ENCODE data around the gene MEOX1.
"Not testable (repeated sequence)": the region's sequence is repeated elsewhere in the genome, so short reads cannot be mapped to it uniquely, and the experiment has no call there.

Gene MEOX1

DNA sequence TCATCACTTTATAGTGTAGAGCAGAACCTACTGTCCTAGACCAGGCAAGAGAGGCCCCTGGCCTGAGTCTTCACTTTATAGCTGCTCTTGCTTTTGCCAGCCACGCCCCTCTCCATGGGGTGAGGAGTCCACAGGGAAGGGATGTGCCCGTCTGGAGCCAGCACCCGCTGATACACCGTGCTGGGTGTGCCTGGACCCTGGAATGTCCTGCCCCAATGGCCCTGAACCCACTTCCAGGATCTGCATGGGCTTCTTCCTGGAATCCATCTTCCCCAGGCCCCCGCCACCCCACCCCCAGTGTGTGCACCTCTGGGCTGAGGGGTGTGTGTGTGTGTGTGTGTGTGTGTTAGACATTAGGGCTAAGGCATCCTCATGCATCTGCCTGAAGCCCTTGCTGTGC lies 44.9 kb downstream of the MEOX1 start:
- no peak for DNase-seq (ENCODE audit: low spot score)

DNA sequence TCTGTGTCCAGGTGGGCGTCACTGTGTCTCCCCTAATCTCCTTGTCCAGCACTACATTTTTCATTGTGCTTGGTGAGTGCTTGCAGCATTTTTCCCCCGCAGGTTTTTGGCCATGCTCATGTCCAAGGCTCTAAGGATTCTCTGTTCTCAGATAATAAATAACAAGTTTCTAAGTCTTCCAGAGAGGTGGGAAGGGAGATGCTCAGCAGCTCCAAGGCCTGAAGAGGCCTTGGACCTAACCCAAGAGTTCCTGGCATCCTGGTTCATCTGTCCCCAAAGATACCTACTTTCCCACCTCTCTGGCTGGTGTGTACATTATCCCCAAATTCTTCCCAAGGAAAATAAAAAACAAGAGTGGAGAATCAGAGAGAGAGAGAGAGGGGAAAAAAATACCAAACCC lies 45.3 kb downstream of the MEOX1 start:
- no peak for DNase-seq (ENCODE audit: low spot score)

- DNase-seq (ENCODE audit: low spot score): no peak
Measured at GRCh38 chr17:43616029-43616351, 45.7 kb downstream of the MEOX1 start.

DNA sequence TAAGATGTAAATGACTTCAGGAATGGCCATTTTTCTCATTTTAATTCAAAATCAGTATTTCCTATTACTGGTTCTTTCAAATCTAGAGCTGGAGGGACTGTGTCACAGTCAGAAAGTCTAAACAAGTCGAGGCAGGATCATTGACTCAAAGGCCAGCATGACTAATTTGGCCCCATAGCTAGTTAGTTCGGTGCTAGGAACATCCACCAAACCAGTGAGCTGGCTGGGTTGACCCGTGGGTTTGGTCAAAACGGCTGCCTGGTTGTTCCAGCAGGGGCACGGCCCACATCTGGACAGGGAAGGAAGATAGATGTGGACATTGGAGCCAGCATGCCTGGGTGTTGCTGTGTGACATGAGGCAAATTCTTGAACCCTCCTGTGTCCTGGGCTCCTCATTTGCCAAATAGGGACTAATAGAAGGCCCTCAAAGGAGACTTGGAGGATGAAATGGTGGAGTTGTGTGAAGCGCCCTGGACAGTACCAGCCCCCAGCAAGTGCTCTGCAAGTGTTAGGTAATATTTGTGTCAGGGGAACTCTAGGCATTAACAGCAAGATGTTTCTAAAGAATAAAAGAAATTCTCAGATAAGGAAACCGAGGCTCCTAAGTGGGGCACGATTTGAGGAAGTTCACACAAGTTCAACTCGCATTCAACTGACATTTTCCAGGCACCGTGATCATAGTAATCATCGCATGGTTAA lies 46.2 kb downstream of the MEOX1 start:
- no peak for DNase-seq (ENCODE audit: low spot score)

GRCh38 chr17:43614561-43614960 lies 47.2 kb downstream of the MEOX1 start:
- DNase-seq (ENCODE audit: low spot score): no peak

DNA sequence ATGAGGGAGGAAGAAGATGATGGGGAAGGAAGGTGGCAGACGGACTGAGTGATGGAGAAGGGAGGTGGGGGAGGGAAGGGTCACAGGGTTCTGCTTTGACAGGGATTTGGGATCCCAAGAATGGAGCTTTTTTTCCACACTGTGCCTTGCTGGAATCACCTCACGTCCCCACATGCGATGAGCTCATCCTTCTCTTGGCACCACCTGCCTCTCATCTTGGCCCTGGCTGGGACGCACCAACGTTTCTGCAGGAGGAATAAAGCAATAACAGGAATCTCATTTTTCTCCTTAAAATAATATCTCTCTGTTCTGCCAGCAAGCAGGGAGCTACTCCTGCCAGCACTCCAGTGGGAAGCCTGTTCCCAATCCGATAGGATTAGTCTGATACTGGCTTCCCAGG lies 47.8 kb downstream of the MEOX1 start:
- DNase-seq (ENCODE audit: low spot score): no peak

DNA sequence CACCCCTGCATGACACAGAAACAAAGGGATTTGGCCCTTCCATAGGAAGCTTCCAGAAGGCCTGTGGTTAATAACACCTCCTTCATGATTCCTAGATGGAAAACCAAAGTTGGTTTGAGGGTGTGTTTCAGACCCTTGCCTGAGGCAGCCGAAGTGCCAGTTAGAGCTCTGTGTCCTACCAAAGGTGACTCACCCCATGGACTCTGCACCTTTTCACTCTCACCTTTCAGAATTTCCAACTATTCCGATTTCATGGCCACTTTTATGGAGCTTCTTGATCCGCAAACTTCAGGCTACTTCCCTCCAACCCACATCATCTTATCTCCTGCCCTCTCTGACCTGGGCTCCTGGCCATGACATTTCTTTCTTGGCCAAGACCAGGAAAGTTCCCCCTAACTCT lies 49.2 kb downstream of the MEOX1 start:
- no peak for DNase-seq (ENCODE audit: low spot score)

GRCh38 chr17:43611230-43611969 lies 50.3 kb downstream of the MEOX1 start:
- DNase-seq (ENCODE audit: low spot score): no peak

DNA sequence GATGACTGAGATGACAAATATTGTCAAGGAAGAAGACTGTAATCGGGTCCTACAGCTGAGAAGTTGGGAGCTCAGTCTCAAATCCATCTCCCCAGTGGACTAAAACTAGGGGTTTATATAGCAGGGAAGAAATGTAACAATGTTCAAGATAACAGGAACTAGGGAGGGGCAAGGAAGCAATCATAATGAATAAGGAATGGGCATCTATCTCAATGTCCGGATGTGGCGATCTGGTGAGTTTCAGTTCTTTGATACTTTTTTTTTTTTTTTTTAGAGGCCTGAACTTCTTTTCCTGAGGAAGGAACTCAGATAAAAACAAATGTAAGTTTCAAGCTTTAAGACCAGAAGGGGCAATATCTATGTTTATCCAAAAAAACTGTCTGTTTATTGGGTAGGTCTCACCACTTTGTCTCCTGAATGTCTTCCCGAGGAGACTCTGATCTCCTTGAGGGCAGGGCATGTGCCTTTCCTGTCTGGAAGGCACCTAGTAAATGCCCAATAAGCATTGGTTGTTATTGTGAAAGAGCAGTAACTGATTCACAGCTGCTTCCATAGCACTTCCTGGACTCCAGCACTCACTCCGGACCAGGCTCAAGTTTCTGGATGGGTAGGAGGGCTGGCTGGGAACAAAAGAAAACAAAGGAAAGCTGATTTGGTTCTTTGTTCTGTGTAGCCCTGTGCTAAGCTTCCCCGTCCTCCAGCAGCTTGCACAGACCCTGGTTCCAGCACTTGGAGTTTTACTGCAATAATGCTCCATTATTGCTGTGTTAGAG lies 51.9 kb downstream of the MEOX1 start:
- DNase-seq (ENCODE audit: low spot score): no peak

DNA sequence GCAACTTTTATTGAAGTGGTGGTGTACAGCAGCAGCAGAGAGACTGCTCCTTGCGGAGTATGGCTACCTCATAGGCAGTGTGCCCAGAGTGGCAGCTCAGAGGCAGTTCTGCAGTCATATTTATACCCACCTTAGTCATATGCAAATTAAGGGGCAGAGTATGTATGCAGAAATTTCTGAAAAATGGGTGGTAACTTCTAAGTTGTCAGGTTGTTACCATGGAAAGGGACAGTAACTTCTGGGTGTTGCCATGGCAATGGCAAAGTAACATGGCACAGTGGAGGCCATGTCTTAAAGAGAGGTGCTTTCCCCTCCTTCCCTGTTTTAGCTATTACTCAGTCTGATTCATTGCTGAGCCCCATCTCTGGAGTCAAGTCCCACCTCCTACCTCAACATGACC lies 53.4 kb downstream of the MEOX1 start:
- no peak for DNase-seq (ENCODE audit: low spot score)

GRCh38 chr17:43604549-43604948 lies 57.2 kb downstream of the MEOX1 start:
- DNase-seq (ENCODE audit: low spot score): no peak

DNA sequence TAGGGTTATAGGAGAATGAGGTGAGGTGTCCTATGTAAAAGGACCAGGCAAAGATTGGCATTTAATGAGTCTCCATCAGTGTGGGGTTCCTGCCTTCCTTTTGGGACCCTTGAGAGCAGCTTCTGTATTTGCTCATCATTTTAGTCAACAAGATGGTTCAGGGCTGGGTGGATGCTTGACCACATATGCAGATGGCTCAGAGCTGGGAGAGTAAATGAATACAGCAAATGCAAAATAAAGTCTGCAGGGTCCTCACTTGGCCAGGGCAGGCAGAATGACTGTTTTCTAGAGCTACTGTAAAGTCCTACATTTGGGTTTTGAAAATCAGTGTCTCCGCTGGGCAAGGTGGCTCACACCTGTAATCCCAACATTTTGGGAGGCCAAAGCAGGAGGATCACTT lies 58.4 kb downstream of the MEOX1 start:
- no peak for DNase-seq (ENCODE audit: low spot score)

DNA sequence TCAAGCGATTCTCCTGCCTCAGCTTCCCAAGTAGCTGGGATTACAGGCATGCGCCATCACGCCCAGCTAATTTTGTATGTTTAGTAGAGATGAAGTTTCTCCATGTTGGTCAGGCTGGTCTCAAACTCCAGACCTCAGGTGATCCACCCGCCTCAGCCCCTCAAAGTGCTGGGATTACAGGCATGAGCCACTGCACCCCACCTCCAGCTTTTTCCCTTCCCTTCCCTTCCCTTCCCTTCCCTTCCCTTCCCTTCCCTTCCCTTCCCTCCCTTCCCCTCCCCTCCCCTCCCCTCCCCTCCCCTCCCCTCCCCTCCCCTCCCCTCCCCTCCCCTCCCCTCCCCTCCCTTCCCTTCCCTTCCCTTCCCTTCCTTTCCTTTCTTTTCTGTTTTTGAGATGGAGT lies 59.2 kb downstream of the MEOX1 start:
- DNase-seq (ENCODE audit: low spot score): not testable (repeated sequence)

- DNase-seq (ENCODE audit: low spot score): no peak
Measured at GRCh38 chr17:43601280-43602039, 60.3 kb downstream of the MEOX1 start.

GRCh38 chr17:43599835-43600234 lies 61.9 kb downstream of the MEOX1 start:
- DNase-seq (ENCODE audit: low spot score): no peak

DNA sequence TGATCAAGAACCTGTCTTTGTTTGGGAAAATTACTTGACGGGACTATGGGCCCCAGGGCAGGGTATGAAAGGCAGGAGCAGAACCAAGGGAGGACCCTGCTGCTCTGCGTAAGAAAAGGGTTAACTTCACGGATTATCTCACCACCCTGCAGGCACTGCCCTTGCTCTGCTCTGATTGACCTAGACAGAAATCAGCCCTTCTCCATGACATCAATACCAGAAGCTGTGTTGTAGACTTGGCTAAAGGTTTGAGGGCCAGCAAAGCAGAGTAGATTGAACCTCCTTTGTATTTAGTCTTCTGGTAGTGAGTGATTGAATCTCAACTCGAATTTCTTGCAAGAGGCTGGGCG lies 62.7 kb downstream of the MEOX1 start:
- no peak for DNase-seq (ENCODE audit: low spot score)

DNA sequence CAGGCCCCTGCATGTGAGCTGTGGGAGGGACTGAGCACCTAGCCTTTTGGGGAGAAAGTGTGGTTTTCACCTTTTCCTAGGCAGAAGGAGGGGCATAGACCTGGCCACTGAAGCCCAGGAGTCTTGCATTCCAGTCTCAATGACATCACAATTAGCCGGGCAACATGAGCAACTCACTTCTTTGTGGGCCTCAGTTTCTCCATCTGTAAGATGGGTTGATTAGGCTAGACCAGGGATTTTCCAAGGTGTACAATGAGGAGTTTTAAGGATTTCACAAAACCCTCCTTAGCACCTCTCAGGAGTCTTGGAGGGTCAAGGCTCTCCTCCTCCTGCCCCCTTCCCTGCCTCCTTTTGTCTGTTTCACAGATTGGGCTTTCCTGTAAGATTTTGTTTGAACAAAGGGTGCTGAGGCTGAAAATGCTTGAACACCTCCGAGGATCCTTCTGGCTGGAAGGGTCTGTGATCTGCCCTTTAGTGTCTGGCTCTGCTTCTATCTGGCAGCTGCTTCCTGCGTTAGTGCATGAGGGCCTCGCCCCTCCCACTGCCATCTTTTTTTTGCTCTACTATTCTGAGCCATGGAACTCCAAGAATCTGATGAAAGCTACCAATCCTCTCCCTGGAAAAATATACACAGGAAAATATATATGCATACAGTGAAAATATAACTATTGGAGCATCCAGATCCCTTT lies 63.2 kb downstream of the MEOX1 start:
- DNase-seq (ENCODE audit: low spot score): no peak

DNA sequence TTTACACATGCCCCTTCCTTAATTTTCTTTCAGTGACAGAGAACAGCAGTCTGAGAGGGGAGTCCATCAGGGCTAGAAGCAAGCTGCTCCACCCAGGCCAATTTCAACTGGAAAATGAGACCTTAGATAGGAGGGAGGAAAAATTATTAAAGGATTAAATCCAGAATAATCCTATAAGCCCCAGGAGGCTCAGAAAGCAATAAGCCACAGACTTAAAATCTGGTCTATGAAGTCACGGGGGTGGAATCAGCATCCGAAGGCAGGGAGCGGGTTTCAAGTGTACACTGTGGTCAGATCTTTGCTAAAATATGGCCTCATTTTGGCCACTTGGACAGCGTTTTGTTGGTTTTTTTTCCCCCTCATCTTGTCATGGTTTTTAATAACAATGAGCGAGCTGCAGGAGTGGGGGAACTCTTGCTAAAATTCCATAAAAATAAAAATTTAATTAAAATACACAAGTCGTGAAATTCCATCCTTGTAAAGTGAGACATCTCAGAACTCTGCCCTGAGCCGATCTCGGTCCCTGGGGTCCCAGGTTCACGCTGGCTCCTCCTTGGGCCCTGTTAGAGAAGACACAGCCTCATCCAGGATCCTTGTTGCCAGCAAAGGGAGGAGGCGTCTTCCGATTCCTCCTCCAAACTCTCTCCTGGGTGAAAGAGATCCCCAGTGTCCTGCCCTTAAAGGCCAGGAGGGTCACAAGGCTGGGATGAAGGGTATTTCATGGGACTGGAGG lies 63.9 kb downstream of the MEOX1 start:
- no peak for DNase-seq (ENCODE audit: low spot score)

GRCh38 chr17:43595466-43595865 lies 66.3 kb downstream of the MEOX1 start:
- no peak for DNase-seq (ENCODE audit: low spot score)

- DNase-seq (ENCODE audit: low spot score): no peak
Measured at GRCh38 chr17:43591779-43592562, 69.8 kb downstream of the MEOX1 start.

Data from CD4-positive, alpha-beta T cell treated with Interleukin-6 at 100 ng/mL for 8 hours (primary cell).